ENCODE results near the gene ONECUT3.

Gene ONECUT3

DNA sequence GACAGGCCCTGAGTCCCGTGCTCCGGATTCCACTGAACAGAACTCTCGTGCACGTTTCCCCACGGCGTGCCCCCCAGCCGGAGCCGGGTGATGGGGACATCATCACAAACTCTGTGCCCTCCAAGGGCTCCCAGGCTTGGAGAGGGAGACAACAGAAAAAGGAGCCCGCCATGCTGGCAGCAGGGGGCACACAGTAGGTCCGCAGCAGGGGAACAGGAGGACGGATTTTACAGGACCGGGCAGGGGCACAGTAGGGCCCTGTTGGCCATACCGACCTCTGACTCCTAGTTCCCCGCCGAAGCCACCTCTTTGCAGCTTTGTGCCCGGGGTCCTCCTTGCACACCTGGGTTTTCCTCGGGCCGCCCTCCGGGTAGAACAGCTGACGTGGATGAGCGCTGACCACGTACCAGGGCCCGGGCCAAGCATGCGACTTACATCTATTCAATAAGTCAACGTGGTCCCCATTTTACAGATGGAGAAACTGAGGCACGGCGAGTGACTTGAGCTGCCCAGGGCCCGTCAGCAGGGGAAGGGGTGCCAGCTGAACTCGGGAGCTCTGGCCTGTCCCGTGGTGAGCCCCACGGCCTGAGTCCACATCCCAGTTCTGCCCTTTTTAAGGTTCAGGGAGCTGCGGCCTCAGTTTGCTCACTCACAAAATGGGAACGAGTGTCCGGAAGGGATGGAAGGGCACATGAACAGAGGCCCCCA lies 10.2 kb upstream of the ONECUT3 start:
- no peak for DNase-seq

DNA sequence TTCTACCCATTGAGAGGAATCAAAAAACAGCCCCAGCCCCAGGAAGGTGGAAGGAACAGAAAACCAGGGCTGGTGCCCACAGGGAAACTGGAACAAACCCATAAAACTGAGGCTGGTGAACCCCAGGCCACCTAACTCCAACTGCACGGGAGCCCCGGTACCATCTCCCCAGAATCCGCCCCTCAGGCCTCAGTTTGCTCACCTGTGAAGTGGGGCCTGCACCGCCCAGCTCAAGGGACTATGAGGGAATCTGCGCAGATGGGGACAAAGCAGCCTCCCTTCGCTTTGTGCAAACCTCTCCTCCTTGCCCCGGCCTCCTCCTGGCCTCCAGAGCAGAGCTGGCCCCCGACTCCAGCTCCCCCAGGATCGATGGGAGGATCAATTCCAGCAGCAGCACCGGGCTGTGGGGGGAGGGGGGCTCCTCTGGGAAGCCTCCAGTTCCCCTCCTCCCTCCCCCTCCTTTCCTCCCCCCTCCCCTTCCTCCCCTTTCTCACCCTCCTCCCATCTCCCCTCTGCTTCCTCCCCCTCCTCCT lies 9.1 kb upstream of the ONECUT3 start:
- DNase-seq = no peak

DNA sequence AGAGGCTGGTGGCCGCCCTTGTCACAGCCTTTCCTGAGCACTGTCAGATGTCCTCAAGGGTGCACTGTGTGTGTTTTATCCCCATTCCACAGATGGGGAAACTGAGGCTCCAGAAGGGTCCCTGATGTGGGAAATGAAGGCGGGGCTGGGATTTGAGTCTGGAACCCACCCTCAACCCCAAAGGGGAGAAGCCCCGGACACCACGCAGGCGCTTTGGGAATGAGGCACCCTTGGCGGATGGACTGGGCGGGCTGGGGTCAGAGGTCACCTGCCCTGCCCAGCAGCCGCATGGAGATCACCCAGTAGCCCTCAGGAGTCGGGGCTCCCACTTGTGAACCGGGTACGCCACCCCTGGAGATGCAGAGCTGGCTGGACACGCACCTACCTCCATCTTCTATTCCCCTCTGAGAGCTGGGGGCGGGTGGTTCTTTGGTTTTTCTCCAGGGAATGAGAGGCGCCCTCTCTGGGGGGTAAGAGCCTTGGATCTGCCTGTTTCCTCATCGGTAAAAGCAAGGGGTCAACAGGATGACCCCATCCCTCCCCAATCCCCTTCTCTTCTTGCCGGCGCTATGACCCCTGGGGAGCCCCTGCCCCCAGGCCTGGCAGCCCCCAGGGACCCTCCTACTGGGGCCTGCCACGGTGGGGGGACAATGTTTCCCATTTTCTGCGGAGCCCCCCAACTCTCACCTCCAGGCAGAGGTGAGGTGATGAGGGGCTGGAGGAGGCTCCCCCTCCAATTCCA lies 8.3 kb upstream of the ONECUT3 start:
- DNase-seq = no peak

DNA sequence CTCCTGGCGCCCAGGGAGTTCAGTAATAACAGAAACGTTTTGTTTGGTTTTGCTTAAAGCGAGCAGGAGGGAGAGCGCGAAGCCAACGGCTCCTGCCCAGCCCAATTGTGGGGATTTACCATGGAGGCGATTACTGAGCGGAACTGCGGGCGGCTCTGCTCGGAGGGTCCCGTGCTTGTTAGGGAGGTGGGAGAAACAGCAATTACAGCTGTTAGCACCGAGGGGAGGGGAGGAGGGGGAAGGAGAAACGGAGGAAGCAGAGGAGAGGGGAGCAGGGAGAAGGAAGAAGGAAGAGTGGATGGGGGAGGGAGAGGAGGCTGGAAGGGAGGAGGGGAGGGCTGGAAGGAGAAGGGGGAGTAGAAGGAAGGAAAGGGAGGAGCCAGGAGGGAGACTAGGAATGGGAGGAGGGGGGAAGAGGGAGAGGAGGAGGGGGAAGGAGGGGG lies 7.7 kb upstream of the ONECUT3 start:
- no peak for DNase-seq

DNA sequence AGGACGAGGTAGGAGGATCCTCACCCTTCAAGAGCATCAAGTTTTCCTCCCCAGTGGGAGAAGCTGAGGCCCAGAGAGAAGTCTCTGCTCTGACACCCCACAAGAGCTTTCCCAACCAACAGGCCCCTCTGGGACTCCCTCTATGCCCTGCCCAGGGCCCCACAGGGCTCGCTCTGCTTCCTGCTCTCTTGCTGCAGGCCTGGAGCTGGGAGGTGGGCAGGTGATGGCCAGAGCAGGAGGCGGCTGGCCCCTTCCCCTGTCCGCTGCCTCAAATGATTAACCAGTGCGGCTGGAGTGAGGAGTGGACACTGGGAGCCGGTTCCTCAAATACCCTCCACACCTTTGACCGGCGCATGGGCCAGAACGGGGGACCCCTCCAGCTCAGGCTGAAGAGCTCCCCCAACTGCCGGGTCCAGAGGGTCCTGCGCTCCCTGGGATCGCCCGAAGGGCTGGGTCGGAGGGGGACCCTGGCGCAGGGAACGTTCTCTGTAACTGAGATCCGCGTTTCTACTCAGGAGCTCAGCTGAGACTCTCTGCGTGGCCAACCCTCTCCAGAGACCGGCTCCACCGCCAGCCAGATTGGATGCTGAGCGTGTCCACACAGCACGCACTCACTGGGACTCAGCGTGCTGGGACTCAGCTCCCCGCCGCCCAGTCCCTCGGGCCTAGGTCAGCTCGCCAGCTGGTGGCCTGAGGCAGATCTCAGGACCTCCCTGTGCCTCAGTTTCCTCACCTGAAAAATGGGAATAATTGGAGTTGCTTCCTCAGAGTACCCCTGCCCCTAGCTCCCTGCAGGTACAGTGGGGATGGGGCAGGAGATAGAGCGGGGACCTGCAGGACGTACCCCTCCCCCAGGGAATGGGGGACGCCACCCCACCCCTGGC lies 6.7 kb upstream of the ONECUT3 start:
- no peak for DNase-seq

DNA sequence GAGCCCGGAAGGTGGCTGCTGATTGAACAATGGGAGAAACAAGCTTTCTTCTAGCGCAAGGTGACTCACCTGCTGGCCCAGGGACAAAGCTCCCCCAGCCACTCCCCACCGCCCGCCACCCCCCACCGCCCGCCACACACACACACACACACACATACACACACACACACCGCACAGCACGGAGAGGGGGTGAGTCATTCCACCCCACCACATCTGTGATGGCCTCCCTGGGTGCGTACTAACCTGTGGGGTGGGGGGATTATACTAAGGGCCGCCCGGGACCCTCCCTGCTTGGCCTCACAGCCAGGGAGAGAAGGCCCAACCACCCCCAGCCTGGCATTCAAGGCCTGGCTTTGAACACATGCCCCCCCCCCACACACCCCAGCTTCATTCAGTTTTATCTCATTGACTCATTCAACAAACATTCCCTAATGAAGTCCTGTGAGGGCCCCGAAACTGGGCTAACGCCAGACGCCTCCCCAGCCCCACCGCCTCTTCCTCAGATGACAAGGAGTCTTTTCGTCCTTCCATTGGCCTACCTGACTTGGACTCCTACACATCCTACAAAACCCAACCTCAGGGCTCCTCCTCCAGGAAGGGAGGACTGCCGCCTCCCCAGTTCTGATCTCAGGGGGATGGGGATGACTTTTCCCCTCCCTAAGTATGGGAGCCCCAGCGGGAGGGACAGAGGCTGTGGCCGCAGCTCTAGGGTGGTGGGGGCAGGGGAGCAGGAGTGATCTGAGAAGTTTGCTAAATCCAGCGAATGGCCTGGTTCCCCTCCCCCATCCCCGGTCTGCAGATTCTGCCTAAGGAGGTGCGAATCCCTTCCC lies 5.8 kb upstream of the ONECUT3 start:
- no peak for DNase-seq

DNA sequence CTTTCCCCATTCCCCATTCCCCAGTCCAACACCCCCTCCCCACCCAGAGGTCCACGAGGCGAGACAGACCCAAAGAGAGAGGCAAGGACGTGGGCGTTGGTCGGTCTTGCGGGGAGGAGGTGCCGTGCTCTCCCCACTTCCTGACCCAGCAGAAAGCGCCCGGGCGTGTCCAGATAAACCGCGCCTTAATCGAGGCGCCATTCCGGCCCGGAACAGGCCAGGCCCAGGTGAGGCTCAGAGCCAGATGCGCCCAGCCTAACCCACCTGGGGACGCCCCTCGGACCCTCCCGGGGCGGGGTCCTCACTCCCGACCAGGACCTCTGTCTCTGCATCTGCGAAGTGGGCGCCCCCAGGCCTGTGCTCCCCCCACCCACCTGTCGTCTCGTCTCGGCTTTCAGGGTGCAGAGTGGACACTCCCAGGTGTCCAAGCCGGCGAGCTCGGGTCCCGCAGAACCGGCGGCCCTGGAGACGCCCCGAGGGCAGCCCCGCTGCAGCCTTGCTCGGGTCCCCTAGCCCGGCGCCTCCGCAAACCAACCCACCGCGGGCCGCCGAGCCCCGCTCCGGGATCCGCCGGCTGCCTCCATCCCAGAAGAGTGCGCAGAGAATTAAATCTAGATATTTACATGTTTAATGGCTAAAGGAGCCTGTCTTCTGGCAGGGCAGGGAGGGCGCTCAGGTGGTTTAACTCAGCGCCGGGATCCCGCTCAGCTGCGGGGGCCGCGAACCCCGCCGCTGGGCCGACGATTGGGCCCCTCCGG lies 5.0 kb upstream of the ONECUT3 start:
- DNase-seq = no peak

DNA sequence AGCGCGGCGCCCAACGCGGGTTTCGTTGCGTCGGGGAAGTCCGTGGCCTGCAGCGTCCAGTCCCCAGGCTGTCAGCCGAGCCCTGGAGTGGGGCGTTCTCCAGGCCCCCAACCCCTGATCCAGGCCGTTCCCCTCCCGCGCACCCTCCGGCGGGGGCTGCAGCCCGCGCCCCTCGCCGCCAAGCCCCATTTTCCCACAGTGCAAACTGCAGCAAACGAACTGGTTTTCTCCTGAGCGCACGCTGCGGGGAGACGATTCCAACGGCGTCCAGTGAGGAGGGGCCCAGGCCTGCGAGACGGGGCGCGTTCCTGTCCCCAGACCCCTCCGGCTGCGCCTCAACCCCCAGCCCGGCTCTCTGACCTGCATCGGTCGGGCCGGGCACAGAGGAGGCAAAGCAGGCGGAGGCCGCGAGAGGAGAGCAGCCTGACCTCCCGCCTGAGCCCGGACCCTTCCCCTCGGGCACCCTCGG lies 4.4 kb upstream of the ONECUT3 start:
- DNase-seq = no peak

DNA sequence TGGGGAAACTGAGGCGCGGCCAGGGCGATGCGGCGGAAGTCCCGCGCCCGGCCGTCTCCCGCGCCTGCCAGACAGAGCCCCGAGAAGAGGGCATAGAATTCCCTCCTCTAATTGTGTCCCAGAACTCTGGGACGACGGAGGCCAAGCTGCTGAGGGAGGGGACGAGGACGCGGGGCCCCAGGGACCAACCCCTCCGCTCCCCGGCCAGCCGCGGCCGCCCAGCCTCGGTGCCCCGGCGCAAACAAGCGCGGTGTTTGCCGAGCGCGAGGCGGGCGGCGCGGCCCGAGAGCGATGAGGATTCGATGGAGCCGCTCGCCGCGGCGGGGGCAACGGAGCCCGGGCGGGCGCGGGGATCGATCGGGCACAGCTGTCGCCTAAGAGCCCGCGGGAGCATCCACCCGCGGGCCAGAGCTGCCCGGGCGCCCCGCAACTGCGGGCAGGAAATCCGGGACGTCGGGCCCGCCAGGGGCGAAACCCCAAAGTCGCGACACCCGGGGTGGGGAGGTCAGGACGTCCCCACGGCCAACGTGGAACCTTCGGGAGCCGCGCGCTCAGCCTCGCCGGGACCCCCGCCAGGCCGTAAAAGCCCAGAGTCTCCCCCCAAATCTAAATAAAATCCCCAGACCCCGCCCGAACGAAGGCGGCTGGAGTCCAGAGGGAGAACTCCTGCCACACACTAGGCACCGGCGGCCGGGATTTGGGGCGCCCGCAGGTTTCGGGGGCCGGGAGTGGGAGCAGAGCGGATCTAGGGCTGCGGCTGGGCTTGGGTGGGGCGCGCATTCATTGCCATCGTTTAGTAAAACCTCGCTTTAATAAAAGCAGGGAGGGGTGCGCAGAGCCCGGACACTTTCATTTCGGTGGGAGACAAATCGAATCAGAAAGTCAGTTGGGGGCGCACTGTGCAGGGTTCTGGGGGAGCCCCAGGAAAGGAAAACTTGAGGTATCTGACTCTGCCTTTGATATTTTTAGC lies 3.6 kb upstream of the ONECUT3 start:
- no peak for DNase-seq

DNA sequence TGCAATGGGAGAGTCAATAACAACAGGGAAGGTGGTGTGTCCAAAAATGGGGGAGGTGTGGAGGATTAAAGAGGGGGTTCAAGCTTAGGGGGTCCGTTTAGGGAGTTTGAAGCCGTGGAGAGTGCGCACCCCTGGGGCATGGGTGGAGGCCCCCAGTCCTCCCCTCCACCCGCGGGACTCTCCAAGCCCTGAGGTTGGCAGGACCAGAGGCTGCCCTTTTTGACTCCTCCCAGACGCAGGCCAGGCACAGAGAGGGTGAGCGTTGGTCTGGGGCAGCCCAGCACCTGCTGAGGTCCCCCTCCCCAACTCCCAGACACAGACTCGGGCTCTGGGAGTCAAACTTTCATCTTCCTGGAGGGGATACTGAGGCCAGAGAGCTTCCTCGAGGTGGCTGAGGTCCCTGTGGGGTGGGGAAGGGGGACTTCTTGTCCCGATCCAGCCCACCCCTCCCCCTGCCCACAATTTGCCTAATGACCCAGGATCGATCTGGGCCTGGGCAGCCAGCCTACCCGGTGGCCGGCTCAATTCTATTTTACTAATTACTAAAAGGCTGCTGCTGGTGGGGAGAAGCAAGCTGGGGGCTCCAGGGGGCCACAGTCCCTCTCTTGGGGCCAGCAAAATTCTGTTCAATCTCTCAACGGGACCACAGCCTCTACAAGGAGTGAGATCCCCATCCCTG lies 2.8 kb upstream of the ONECUT3 start:
- no peak for DNase-seq

DNA sequence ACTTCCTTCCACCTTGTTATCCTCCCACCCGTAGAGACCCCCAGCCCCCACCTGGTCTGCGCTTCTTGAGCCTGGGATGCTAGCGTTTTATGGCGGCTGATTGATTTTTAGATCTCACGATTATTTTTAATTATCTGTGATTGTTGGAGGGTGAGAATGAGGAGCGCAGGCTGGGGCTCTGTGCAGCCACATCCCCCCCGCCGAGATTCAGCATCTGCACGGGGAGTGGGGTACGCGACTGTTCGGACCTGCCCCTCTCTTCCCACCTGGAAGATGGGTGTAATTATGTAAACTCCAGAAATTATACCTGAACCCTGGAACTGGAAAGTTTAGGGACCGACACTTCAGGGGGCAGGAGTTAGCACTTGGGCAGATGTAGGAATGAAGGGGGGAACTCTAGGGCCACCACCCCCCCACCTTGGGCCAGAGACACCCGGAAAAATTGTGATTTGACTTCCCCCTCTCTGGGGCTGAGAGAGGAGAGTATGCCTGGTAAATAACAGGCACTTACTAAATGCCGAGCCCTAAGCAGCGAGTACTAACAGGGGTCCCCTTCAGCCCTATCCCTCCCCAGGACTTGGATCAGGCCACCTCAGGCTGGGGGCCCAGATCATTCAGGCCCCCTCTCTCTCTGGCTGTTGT lies 1.8 kb upstream of the ONECUT3 start:
- no peak for DNase-seq

DNA sequence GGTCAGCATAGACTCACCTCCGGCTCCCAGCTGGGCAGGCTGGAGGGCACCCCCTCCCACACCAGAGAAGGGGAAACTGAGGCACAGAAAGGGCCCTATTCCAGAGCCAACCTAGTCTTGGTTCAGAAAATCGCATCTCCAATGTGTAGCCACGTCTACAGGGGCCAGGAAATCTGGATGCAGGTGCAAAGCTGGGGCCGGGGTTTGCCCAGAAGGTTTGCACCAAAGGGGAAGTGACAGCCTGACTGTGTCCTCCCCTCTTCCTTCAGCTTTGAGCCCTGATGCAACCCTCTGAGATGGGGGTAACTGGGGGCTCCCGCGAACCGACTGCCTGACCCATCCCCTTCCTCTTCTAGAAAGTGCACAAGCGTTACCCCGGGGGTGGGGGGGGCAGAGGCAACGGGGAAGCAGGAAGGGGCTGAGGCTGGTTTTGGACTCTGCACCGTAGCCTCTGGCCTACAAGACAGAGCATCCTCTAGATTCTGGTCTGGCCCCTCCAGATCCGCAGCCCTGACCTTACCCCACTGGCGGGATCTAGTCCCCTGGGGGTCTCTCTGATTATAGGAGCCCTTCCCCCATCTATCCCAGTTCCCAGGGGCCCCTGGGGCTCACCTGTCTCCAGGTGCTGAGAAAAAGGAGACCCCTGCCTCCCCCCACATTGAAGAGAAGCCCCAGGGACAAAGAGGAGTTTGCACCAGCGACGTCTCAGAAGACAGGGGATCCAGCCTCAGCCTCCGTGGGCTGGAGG lies 1.1 kb upstream of the ONECUT3 start:
- DNase-seq = no peak

DNA sequence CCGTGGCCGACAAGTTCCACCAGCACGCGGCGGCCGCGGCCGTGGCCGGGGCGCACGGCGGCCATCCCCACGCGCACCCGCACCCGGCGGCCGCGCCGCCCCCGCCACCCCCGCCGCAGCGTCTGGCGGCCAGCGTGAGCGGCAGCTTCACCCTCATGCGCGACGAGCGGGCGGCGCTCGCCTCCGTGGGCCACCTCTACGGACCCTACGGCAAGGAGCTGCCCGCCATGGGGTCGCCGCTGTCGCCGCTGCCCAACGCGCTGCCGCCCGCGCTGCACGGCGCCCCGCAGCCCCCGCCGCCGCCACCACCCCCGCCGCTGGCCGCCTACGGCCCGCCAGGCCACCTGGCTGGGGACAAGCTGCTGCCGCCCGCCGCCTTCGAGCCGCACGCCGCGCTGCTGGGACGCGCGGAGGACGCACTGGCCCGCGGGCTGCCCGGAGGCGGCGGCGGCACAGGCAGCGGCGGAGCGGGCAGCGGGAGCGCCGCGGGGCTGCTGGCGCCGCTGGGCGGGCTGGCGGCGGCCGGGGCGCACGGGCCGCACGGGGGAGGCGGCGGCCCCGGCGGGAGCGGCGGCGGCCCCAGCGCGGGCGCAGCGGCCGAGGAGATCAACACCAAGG lies 821 bp downstream of the ONECUT3 start:
- no peak for DNase-seq

DNA sequence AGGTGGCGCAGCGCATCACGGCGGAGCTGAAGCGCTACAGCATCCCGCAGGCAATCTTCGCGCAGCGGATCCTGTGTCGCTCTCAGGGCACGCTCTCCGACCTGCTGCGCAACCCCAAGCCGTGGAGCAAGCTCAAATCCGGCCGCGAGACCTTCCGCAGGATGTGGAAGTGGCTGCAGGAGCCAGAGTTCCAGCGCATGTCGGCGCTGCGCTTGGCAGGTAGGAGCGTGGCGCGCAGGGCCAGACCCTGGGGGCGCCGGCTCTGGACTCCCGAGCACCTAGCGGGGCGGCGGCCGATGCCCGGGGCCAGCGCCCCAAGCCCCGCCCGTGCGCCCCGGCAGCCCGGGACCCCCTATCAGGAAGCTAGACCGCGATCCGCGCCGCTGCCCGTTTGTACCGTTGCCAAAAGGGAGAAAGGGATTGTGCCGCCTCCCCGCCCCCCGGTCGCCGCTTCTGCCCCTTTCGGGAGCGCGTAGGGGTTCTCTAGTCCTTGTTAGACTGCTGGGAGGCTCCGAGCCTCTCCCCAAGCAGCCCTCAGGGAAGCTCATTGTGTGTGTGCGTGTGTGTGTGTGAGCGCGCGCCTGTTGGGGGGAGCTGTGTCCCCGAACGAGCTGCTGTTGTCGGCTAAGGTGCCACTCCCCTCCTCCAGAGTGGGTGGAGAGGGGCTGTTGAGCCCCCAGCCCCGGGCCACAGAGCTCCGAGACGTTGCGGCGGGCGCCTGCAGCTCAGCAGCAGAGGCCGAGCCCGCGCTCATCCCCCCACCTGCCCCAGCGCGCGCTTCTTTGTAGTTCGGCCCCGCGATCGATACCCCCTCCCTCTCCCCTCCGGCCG lies 1.5 kb downstream of the ONECUT3 start:
- no peak for DNase-seq

DNA sequence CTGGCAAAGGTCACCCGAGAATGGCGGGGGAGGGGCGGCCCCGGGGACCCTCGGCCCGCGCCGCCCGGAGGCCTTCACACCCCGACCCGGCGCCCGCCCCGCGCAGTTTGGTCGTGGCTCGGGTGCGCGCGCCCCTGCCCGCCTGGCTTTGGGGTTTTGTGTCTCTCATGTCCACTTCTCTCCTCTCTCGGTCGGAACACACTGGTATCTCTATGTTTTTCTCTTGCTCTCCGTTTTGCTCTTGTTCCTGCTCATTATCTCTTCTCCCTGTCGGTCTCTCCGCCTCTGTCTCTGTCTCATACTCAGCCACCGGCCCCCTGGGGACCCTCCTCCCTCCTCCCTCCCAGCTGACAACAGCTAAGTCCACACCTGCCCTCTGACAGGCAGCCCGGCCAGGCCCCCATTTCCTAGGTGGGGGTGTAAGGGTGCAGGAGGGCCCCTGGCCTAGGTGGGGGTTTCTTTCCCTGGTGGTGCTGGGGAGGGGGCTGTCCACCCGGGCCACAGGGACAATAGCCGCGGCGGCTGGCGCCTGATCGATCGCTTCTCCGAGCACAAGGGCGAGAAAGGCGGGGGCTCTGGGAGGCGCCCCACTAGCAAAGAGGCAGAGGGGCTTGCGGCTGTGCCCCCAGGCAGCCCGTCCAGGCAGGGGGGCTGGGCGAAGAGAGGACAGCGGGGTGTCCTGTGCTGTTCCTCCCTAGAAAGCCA lies 2.3 kb downstream of the ONECUT3 start:
- DNase-seq = no peak

DNA sequence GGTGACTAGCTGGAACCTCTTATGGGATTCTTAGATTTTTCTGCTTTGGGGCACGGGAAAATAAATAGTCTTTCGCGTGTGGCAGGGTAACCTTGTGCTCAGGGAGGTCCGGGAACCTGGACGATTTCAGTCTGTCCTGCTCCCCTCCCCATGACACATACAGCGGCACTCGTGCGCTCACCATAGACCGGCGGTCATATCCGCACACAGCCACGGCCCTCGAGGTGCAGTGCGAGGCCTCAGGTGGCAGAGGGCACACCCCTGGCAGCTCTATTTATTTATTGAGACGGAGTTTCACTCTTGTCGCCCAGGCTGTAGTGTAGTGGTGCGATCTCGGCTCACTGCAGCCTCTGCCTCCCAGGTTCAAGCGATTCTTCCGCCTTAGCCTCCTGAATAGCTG lies 3.0 kb downstream of the ONECUT3 start:
- DNase-seq = no peak
